Activated naive CD4-positive, alpha-beta T cell treated with anti-CD3 and anti-CD28 coated beads, Interleukin-2, amount 10 ng/mL, durations not matched to agents 7 days and 5 days (primary cell): ENCODE measurements around the gene MRC2.
A peak's percentile ranks its signal among the peaks of the same experiment; 100 is the strongest.

Source experiments
- CTCF ChIA-PET: fragments of 350-600 bp; sonication (Branson Sonifier 250); formaldehyde crosslinking; loops from one replicate; lab custom pipeline; 2021; ENCODE audit warnings: antibody characterized with exemption; lab: Charles Lee
- DNase-seq: peaks from one replicate; pipeline ENCODE4 v3.0.0-alpha.2; 2020
- H3K27ac Mint-ChIP-seq: one replicate; pipeline ENCODE4 v1.8.0; 2021; ENCODE audit warnings: mild to moderate bottlenecking, moderate library complexity, mixed read lengths
- H3K27me3 Mint-ChIP-seq: one replicate; pipeline ENCODE4 v1.8.0; 2021; ENCODE audit warnings: mild to moderate bottlenecking, mixed read lengths
- H3K36me3 Mint-ChIP-seq: one replicate; pipeline ENCODE4 v1.8.0; 2021; ENCODE audit warnings: mixed read lengths
- H3K4me1 Mint-ChIP-seq: one replicate; pipeline ENCODE4 v1.8.0; 2021; ENCODE audit warnings: mixed read lengths
- H3K4me3 Mint-ChIP-seq: one replicate; pipeline ENCODE4 v1.8.0; 2021; ENCODE audit warnings: mild to moderate bottlenecking, moderate library complexity, mixed read lengths
- H3K9me3 Mint-ChIP-seq: one replicate; pipeline ENCODE4 v1.8.0; 2021; ENCODE audit warnings: mixed read lengths

MRC2 gene

GRCh38 chr17:62621223-62621622, 6.2 kb upstream of the MRC2 start:
- Mint-ChIP-seq H3K27me3 (peaks cover 16% of the 10 kb centered on the region), H3K36me3 (no peaks in the 10 kb centered on the region), H3K27ac (no peak overlapping the region), H3K4me3 (no peak overlapping the region), H3K9me3 (no peaks in the 10 kb centered on the region), H3K4me1 (no peaks in the 10 kb centered on the region)
- CTCF ChIA-PET, result no interaction called here
- DNase-seq, result no peak

- no peaks in the 10 kb centered on the region for H3K9me3 Mint-ChIP-seq
- H3K4me3 Mint-ChIP-seq, result no peak overlapping the region
- peaks cover 56% of the 10 kb centered on the region for H3K27me3 Mint-ChIP-seq
- H3K27ac Mint-ChIP-seq, result no peak overlapping the region
- CTCF ChIA-PET, result no interaction called here
- no peaks in the 10 kb centered on the region for H3K36me3 Mint-ChIP-seq
- DNase-seq, result no peak
- peaks cover 7% of the 10 kb centered on the region for H3K4me1 Mint-ChIP-seq
Measured at GRCh38 chr17:62625184-62625869, 2.1 kb upstream of the MRC2 start.

GRCh38 chr17:62625870-62626200, 1.6 kb upstream of the MRC2 start:
- no peaks in the 10 kb centered on the region for H3K9me3 Mint-ChIP-seq
- no peak for DNase-seq
- CTCF ChIA-PET, result no interaction called here
- H3K27me3 Mint-ChIP-seq, result peaks cover 61% of the 10 kb centered on the region
- no peaks in the 10 kb centered on the region for H3K36me3 Mint-ChIP-seq
- no peak overlapping the region for H3K27ac Mint-ChIP-seq
- peak overlapping the region; percentile 30 for H3K4me3 Mint-ChIP-seq
- H3K4me1 Mint-ChIP-seq, result peaks cover 7% of the 10 kb centered on the region

- Mint-ChIP-seq H3K27ac (no peak overlapping the region), H3K4me1 (peaks cover 7% of the 10 kb centered on the region), H3K36me3 (no peaks in the 10 kb centered on the region), H3K27me3 (peaks cover 68% of the 10 kb centered on the region), H3K4me3 (peak overlapping the region; percentile 72), H3K9me3 (no peaks in the 10 kb centered on the region)
- no peak for DNase-seq
- CTCF ChIA-PET, result no interaction called here
Measured at GRCh38 chr17:62626719-62627218, 701 bp upstream of the MRC2 start.

GRCh38 chr17:62627904-62628633, 599 bp downstream of the MRC2 start:
- H3K4me3 Mint-ChIP-seq, result peak overlapping the region; percentile 77
- DNase-seq, result peak; percentile 51
- H3K36me3 Mint-ChIP-seq, result no peaks in the 10 kb centered on the region
- H3K9me3 Mint-ChIP-seq, result no peaks in the 10 kb centered on the region
- CTCF ChIA-PET, result interaction anchor here (1.5 kb wide), 1 partner anchor 14 kb away, joined by 3 read pairs; no protein-coding TSS in a partner anchor
- H3K27me3 Mint-ChIP-seq, result peaks cover 75% of the 10 kb centered on the region
- no peak overlapping the region for H3K27ac Mint-ChIP-seq
- H3K4me1 Mint-ChIP-seq, result peaks cover 7% of the 10 kb centered on the region

- Mint-ChIP-seq H3K27me3 (peaks cover 75% of the 10 kb centered on the region), H3K27ac (no peak overlapping the region), H3K4me3 (peak overlapping the region; percentile 73), H3K4me1 (peaks cover 7% of the 10 kb centered on the region), H3K36me3 (no peaks in the 10 kb centered on the region), H3K9me3 (no peaks in the 10 kb centered on the region)
- CTCF ChIA-PET, result interaction anchor here (0.6 to 1.5 kb wide), 2 partner anchors 15 to 56 kb away, joined by 3 to 4 read pairs; no protein-coding TSS in a partner anchor
- no peak for DNase-seq
Measured at GRCh38 chr17:62628831-62629555, 1.5 kb downstream of the MRC2 start.

GRCh38 chr17:62629556-62630364, 2.3 kb downstream of the MRC2 start:
- CTCF ChIA-PET, result interaction anchor here (0.6 to 1.5 kb wide), 2 partner anchors 16 to 55 kb away, joined by 3 to 4 read pairs; no protein-coding TSS in a partner anchor
- no peaks in the 10 kb centered on the region for H3K36me3 Mint-ChIP-seq

GRCh38 chr17:62630365-62631085, 3.1 kb downstream of the MRC2 start:
- no peaks in the 10 kb centered on the region for H3K9me3 Mint-ChIP-seq
- no peak for DNase-seq
- H3K27me3 Mint-ChIP-seq, result peaks cover 66% of the 10 kb centered on the region
- H3K4me1 Mint-ChIP-seq, result peaks cover 7% of the 10 kb centered on the region
- CTCF ChIA-PET, result no interaction called here
- H3K36me3 Mint-ChIP-seq, result no peaks in the 10 kb centered on the region
- H3K27ac Mint-ChIP-seq, result no peak overlapping the region
- H3K4me3 Mint-ChIP-seq, result no peak overlapping the region

More at GRCh38 chr17:62629556-62630364, 2.3 kb downstream of the MRC2 start:
- Mint-ChIP-seq H3K27me3 (peaks cover 73% of the 10 kb centered on the region), H3K27ac (no peak overlapping the region), H3K4me3 (no peak overlapping the region), H3K9me3 (no peaks in the 10 kb centered on the region), H3K4me1 (peaks cover 7% of the 10 kb centered on the region)
- no peak for DNase-seq

- Mint-ChIP-seq H3K27me3 (peaks cover 58% of the 10 kb centered on the region), H3K36me3 (no peaks in the 10 kb centered on the region)
- CTCF ChIA-PET, result no interaction called here
Measured at GRCh38 chr17:62631086-62631935, 3.8 kb downstream of the MRC2 start.

GRCh38 chr17:62631936-62632924, 4.8 kb downstream of the MRC2 start:
- DNase-seq, result no peak
- no peaks in the 10 kb centered on the region for H3K9me3 Mint-ChIP-seq
- H3K36me3 Mint-ChIP-seq, result no peaks in the 10 kb centered on the region
- H3K27ac Mint-ChIP-seq, result no peak overlapping the region
- CTCF ChIA-PET, result no interaction called here
- H3K27me3 Mint-ChIP-seq, result peaks cover 50% of the 10 kb centered on the region
- H3K4me3 Mint-ChIP-seq, result no peak overlapping the region
- peaks cover 7% of the 10 kb centered on the region for H3K4me1 Mint-ChIP-seq

More at GRCh38 chr17:62631086-62631935, 3.8 kb downstream of the MRC2 start:
- H3K4me1 Mint-ChIP-seq, result peaks cover 7% of the 10 kb centered on the region
- H3K9me3 Mint-ChIP-seq, result no peaks in the 10 kb centered on the region
- H3K4me3 Mint-ChIP-seq, result no peak overlapping the region
- H3K27ac Mint-ChIP-seq, result no peak overlapping the region
- DNase-seq, result no peak

GRCh38 chr17:62637809-62638208, 10.3 kb downstream of the MRC2 start:
- no peak overlapping the region for H3K4me3 Mint-ChIP-seq
- CTCF ChIA-PET, result no interaction called here
- H3K27ac Mint-ChIP-seq, result no peak overlapping the region
- DNase-seq, result no peak
- H3K4me1 Mint-ChIP-seq, result no peaks in the 10 kb centered on the region
- H3K27me3 Mint-ChIP-seq, result peaks cover 17% of the 10 kb centered on the region
- H3K9me3 Mint-ChIP-seq, result no peaks in the 10 kb centered on the region
- no peaks in the 10 kb centered on the region for H3K36me3 Mint-ChIP-seq
